Fibroblast of skin of left quadriceps (primary cell): Measurements from ENCODE around the gene FBXO9.
"Not testable (repeated sequence)": the region's sequence is repeated elsewhere in the genome, so short reads cannot be mapped to it uniquely, and the experiment has no call there.

Experiments used
- DNase-seq, 2 experiments: peaks; one replicate each; pipeline ENCODE4 v3.0.0-alpha.2; 2013; ENCODE audit warnings: low read depth in 2 of 2

Gene FBXO9

GRCh38 chr6:53045891-53046673 lies 19.1 kb upstream of the FBXO9 start:
- no peak for DNase-seq

DNA sequence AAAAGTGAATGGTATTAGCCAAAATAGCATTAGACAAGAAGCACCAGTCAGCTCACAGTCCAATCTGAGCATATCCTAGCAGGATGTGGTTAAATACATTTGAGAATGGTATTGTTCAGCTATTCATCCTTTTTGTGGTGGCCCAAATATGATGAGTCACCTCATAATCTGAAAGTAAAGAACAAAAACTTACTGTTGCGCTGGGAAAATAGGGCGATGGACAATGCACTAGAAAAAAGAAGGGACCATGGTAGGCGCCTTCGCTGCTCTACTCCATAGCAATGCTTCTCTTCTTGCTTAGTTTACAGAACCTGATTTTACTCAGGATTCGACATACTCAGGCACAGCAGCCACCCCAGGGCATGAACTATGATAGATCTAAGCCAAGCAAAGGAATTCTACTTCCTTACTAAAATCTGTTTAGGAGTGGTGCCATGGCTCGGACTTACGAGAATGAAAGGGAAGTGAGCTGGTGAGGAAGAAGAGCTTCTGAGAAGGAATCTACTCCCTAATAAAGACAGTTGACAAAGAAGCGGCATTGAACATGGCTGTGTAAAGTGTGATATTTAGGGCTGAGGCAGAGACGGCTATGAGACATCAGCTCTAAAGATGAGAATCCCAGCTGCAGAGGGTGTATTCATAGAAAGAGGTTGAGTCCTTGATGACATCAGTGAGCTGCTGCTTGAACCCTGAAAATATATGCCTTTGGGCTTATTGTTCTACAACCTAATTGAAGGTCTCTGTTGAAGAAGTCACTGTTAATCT lies 16.6 kb upstream of the FBXO9 start:
- peak; percentile 75 to 81 for DNase-seq

GRCh38 chr6:53049415-53049814 lies 15.8 kb upstream of the FBXO9 start:
- no peak for DNase-seq

DNA sequence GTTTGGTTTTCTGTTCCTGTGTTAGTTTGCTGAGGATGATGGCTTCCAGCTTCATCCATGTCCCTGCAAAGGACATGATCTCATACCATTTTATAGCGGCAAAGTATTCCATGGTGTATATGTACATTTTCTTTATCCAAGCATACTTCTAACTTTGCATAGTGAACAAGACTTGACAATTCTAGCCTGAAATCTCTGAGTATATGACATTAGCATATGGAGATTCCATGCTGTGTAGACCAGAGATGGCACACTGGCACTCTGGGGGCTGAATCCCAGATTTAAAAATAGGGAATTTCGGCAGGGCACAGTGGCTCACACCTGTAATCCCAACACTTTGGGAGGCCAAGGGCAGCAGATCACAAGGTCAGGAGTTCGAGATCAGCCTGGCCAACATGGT lies 13.1 kb upstream of the FBXO9 start:
- not testable (repeated sequence) for DNase-seq

GRCh38 chr6:53054532-53054931 lies 10.7 kb upstream of the FBXO9 start:
- no peak for DNase-seq

- DNase-seq, result no peak
Observed at GRCh38 chr6:53055873-53056272, 9.3 kb upstream of the FBXO9 start.

- DNase-seq, result no peak
Observed at GRCh38 chr6:53056273-53056672, 8.9 kb upstream of the FBXO9 start.

- DNase-seq, result no peak
Observed at GRCh38 chr6:53058388-53059195, 6.6 kb upstream of the FBXO9 start.

DNA sequence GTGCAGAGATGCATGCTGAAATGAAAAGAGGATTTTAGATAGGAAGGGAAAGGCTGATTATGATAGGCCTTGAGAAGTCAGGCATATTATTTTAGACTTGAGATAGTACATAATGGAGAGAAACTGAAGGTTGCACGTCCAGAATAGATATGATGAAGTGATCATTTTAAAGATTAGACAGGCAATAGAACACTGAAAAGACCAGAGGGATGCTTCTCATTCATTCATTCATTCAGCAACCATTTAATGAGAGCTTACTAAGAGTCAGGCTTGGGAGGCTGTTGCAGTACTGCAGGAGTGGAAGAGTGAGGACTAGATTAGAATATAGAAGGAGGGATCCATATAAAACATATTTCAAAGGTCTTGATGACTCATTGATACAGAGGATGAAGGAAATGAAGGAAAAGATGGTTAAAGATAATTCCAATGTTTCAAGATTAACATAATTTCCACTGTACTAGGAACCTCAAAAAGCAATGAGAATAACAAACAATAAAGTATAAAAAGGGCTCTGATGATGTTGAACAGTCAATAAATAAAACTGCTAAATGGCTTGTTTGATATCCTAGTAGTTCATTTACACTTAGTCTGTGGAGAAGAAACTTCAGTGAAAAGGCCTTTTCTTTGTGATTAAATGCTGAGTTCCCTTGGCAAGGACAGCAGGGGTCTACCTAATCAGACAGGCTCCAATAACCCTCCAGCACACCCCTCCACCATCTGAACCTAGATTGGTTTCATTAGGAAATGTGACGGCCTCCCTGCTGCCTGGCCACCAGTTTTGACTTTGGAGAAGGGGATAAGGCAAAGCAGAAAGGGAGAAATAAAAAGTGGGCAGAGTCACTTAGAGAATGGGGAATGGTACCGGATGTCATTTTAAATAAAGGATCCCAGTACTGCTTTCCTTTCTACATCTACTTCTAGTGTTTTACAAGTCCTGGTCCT lies 5.3 kb upstream of the FBXO9 start:
- DNase-seq, result no peak

- no peak for DNase-seq
Observed at GRCh38 chr6:53062169-53062539, 3.0 kb upstream of the FBXO9 start.

- DNase-seq, result not testable (repeated sequence)
Observed at GRCh38 chr6:53064255-53064654, 949 bp upstream of the FBXO9 start.

DNA sequence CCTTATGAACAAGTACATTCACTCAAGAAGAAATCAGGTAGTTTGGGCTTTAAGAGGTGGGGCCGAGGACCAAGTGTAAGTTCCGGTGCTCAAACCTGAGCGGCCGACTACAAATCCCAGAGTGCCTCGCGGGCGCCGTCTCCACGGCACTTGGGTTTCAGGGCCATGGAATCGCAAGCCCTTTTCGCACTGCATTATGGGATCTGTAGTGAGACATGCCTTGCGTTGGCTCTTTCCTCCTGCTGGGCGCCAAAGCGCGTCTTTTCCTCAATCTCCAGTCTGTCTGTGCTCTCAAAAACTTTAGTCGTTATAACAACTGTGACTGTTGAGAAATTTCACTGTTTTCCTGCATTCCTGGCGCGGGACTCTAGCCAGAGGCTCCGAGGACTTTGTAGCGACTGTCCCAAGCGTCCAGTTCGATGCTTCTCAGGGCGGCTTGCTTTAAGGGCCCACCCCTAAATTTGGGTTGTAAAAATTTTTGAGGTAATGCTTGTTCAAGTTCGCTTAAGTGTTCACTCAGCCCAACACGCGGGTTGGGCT lies 408 bp upstream of the FBXO9 start:
- peak; percentile 91 to 93 for DNase-seq

DNA sequence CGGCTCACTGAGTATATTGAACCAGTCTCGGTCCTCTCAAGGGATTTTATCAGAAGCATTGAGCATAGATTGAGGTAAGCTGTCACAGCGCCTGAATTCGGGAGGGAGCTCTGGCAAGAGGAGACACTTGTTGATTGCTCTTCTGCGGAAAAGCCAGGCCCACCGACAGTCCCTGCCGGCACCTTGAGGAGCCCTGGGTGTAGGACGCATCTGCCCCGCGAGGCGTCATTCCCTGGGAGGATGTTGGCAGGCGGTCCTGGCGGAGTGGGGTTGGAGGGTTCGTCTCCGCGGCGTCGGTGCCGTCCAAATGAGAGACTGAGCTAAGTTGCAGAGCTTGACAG lies 843 bp downstream of the FBXO9 start:
- DNase-seq, result no peak

GRCh38 chr6:53066874-53067706 lies 1.9 kb downstream of the FBXO9 start:
- DNase-seq, result no peak

- DNase-seq, result no peak
Observed at GRCh38 chr6:53067849-53068361, 2.7 kb downstream of the FBXO9 start.

DNA sequence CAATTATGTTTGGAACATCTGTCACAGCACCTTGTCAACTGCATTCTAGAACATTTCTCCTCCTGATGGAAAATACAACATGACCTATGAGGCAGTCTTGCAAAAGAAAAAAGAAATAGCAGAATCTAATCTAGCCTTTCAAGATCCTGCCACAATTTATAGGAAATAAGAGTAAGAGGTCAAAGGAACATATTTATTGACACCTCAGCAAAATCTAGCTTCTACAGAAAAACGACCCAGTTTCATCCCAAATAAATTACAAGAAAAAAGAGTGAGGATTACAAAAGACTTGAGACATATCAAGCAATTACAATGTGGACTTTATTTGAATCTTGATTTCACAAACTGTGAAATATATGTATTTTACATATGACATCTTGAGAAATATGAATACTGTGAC lies 4.2 kb downstream of the FBXO9 start:
- no peak for DNase-seq

DNA sequence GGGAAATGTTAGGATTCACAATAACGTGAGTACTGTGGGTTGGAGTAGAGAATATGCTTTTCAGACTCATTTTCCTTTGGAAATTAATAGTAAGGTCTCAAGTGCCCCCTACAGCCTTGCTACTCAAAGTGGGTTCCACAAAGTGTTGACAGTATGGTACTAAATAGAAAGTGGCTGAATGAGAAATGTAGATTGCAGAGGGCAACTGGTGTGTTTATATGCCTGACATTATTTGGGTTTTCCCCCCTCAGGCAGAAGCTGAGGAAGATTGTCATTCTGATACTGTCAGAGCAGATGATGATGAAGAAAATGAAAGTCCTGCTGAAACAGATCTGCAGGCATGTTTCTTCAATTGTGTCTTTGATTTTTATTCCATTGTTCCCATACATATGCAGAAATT lies 5.6 kb downstream of the FBXO9 start:
- no peak for DNase-seq

DNA sequence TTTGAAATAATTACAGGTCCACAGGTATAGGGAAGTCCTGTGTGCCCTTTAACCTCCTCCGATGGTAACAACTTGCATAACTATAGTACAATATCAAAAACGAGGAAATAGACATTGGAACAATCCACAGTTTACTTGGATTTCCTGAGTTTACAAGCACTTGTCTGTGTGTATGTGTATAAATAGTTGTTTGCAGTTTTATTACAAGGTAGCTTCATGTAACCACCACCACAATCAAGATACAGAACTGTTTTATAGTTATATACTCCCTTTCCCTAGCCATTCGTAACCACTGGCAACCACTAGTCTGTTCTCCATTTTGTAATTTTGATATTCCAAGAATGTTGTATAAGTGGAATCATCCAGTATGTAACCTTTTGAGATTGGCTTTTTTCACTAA lies 9.1 kb downstream of the FBXO9 start:
- DNase-seq, result no peak

GRCh38 chr6:53080813-53081212 lies 15.6 kb downstream of the FBXO9 start:
- no peak for DNase-seq

- no peak for DNase-seq
Observed at GRCh38 chr6:53086302-53086701, 21.1 kb downstream of the FBXO9 start.
